HepG2 (cell line): ENCODE results near the gene OSBPL1A.

Experiments
- CTCF ChIP-seq: sonication (generic); formaldehyde crosslinking; IDR thresholded peaks from 2 replicates; pipeline ENCODE4 v1.5.0; 2020; ENCODE audit warnings: mild to moderate bottlenecking, missing genetic modification reagents, moderate library complexity
- DRAP1 ChIP-seq: IDR thresholded peaks from 2 replicates; pipeline ENCODE4 v1.6.1; 2016; ENCODE audit warnings: missing genetic modification reagents, missing compliant biosample characterization
- EED ChIP-seq: sonication (generic); formaldehyde crosslinking; IDR thresholded peaks from 2 replicates; pipeline ENCODE4 v1.5.0; 2020; ENCODE audit warnings: mild to moderate bottlenecking, missing genetic modification reagents
- EHMT2 ChIP-seq: fragments of 200-600 bp; sonication (generic); IDR thresholded peaks from 2 replicates; pipeline ENCODE4 v1.7.0; 2017; ENCODE audit warnings: antibody characterized with exemption, low read depth, low read length, borderline replicate concordance
- FOXK1 ChIP-seq: sonication (generic); formaldehyde crosslinking; IDR thresholded peaks from 2 replicates; pipeline ENCODE4 v1.4.0; 2020; ENCODE audit warnings: low read depth, missing genetic modification reagents, borderline replicate concordance
- HCFC1 ChIP-seq: fragments of 150-350 bp; IDR thresholded peaks from 2 replicates; pipeline ENCODE4 v1.6.1; 2014; ENCODE audit warnings: low read depth, low read length
- SOX6 ChIP-seq, 2 experiments: fragments of 450-650 bp in 1 of 2; sonication (generic) in 1 of 2; formaldehyde crosslinking in 1 of 2; IDR thresholded peaks; 2 replicates each; pipeline versions ENCODE4 v1.4.0 to v1.6.1; 2017 to 2020; ENCODE audit warnings: antibody characterized with exemption in 1 of 2, mild to moderate bottlenecking in 1 of 2, missing genetic modification reagents in 1 of 2
- TOE1 ChIP-seq: sonication (generic); formaldehyde crosslinking; IDR thresholded peaks from 2 replicates; pipeline ENCODE4 v1.4.0; 2020; ENCODE audit warnings: mild to moderate bottlenecking, missing genetic modification reagents
- ZNF496 ChIP-seq: sonication (generic); formaldehyde crosslinking; IDR thresholded peaks from 2 replicates; pipeline ENCODE4 v1.8.1; 2023; ENCODE audit warnings: mild to moderate bottlenecking, moderate library complexity, missing genetic modification reagents; ENCODE audit not compliant: insufficient replicate concordance
- ZNF512B ChIP-seq: sonication (generic); formaldehyde crosslinking; IDR thresholded peaks from 2 replicates; pipeline ENCODE4 v1.5.1; 2020; ENCODE audit warnings: missing genetic modification reagents, mild to moderate bottlenecking, borderline replicate concordance
- ZNF674 ChIP-seq: sonication (generic); formaldehyde crosslinking; IDR thresholded peaks from 2 replicates; pipeline ENCODE4 v1.5.0; 2020; ENCODE audit warnings: low read depth, mild to moderate bottlenecking, missing genetic modification reagents
- ZNF768 ChIP-seq: sonication (generic); formaldehyde crosslinking; IDR thresholded peaks from 2 replicates; pipeline ENCODE4 v1.4.0; 2020; ENCODE audit warnings: missing genetic modification reagents
- ZNF850 ChIP-seq: sonication (generic); formaldehyde crosslinking; conservative IDR thresholded peaks from 2 replicates; pipeline ENCODE4 v1.9.0; 2021; ENCODE audit warnings: mild to moderate bottlenecking, missing genetic modification reagents
- TF ChIP-seq, protein P1 (sequence below): sonication (generic); formaldehyde crosslinking; IDR thresholded peaks from 2 replicates; pipeline ENCODE4 v1.8.1; 2023; ENCODE audit warnings: mild to moderate bottlenecking, missing genetic modification reagents, borderline replicate concordance

GRCh38 chr18:24128700-24129099 is 268.9 kb downstream of the OSBPL1A start:
- TF ChIP-seq EHMT2 (no peak), HCFC1 (no peak), CTCF (CRISPR knock-in tag) (no peak), TOE1 (CRISPR knock-in tag) (no peak), ZNF850 (no peak), ZNF512B (CRISPR knock-in tag) (no peak), ZNF768 (CRISPR knock-in tag) (no peak), SOX6 (IDR thresholded peaks at IDR 0.05) (no peak), SOX6 (CRISPR knock-in tag; IDR thresholded peaks at IDR 0.05) (no peak), FOXK1 (CRISPR knock-in tag) (no peak), EED (CRISPR knock-in tag) (no peak), ZNF496 (CRISPR knock-in tag) (no peak), DRAP1 (CRISPR knock-in tag) (no peak), ZNF674 (no peak)
- TF ChIP-seq, protein P1, sequence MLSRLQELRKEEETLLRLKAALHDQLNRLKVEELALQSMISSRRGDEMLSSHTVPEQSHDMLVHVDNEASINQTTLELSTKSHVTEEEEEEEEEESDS = no peak
